ENCODE results near the gene ATG7.

The ATG7 gene

DNA sequence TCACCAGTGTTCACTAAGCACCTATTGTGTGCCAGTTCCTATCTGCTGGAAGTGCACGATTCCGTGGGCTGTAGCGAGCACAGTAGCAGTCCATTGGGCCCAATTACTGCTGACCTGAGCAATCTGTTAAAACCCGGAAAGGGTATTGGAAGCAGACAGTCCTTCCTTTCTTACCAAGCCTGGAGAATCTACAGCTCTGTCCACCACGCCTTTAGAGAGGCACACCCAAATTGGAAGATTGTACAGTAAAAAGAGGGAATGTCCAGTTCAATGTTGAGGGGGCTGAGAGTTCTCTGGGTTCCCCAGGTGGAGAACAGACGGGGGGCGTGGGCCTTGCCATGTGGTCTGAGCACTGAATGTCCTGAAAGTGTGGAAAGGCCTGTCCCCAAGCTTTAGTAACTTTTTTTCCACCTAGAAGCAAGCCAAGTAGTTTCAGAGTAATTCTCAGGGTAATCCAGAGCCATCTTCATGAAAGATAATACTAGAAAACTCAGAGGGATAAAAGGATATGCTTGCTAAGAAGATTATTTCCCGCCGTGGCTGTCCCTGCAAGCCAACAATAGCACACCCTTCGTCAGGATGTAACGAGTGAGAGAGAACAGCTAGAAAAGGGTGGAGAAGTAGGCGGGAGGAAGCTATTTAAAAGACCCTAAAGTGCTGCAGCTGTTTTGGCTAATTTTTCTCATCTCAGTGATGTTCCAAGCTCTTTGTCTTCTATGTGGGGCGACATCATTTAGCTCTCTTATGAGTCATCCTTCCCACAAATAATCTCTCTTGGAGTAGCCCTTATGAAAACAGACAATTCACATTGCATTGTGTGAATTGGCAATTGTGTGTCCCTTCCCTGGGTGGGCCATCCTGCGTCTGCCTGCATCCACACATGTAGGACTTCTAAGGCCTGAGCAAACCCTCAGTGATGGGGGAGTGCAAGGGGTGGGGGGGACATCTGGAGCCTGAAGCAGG lies 181.0 kb downstream of the ATG7 start:
- TF ChIP-seq, protein P1, sequence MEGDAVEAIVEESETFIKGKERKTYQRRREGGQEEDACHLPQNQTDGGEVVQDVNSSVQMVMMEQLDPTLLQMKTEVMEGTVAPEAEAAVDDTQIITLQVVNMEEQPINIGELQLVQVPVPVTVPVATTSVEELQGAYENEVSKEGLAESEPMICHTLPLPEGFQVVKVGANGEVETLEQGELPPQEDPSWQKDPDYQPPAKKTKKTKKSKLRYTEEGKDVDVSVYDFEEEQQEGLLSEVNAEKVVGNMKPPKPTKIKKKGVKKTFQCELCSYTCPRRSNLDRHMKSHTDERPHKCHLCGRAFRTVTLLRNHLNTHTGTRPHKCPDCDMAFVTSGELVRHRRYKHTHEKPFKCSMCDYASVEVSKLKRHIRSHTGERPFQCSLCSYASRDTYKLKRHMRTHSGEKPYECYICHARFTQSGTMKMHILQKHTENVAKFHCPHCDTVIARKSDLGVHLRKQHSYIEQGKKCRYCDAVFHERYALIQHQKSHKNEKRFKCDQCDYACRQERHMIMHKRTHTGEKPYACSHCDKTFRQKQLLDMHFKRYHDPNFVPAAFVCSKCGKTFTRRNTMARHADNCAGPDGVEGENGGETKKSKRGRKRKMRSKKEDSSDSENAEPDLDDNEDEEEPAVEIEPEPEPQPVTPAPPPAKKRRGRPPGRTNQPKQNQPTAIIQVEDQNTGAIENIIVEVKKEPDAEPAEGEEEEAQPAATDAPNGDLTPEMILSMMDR (IDR thresholded peaks at IDR 0.05), result no peak

DNA sequence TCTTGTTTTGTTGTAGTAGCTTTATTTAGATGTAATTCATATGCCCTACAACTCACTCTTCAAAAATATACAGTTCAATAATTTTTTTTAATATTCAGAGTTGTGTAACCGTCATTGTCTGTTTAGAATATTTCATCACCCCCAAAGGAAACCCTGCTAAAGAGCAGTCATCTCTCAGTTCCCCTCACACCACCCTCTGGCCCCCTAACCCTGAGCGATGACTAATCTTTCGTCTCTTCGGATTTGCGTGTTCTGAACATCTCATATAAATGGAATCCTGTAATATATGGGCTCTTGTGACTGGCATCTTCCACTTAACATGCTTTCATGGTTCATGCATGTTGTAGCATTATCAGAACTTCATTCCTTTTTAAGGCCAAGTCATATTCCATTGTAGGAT lies 183.8 kb downstream of the ATG7 start:
- TF ChIP-seq, protein P1 (IDR thresholded peaks at IDR 0.05), result no peak

DNA sequence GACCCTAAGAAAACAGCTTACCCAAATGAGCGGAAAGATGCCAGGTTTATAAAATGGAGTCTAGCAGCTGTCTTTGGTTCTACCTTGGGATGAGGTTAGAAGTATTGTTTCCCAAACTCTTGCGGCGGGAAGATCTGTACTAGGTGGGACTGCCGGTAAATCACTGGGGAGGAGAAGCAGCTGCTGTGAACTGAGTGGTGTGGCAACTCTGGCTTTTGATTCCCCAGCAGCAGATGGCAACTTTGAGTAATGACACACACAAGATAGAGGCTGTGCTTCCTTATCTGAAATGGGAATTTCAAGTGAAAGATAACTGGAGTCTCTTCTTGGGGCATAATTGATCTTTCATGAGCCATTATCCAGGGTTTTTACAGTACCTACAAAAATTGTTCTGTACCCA lies 184.9 kb downstream of the ATG7 start:
- TF ChIP-seq, protein P1 (IDR thresholded peaks at IDR 0.05), result no peak

DNA sequence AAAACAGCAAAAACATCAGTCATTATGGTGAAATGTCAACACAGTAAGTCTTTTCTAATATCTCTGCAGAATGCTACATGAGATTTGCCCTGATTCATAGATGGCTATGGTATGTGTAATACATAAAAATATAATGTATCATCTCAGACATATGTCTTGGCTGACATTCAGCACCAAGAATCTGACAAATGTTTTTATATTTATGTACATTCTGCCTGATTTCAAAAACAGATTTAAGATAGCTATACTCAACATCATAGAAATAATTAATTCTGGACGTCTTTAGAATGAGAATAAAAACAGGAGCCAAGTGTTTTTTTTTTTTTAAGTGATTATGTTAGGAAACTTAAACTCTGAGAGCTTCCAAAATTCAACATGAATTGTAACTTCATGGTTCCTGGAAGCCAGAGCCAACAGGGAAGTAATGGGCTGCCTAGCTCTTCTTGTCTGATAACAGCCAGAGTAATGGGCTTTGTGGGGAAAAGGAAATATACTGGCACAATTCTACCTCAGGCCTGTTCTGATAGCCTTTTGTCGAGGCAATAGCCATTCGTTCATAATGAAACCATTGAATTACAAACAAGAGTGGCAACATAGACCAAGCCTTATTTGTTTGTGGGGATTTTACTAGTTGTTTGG lies 187.1 kb downstream of the ATG7 start:
- TF ChIP-seq, protein P1 (IDR thresholded peaks at IDR 0.05), result no peak

DNA sequence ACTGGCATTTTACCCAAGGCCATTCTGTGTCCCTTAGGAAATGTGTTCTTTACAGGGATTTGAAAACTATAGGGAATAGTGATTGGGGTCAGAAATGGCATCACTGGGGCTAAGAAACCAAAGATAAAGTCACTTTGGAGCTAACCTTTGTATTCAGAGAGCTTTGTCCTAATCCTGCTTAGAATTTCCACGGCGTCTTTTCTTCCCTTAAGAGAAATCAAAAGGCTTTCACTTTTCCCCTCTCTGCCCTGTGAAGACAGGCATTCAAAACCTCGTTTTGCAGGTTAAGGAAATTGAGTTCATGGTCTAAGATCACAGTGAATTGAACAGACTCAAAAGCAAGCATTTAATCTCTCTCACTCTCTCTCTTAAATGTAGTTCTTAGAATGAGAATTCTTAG lies 189.0 kb downstream of the ATG7 start:
- TF ChIP-seq, protein P1 (IDR thresholded peaks at IDR 0.05), result no peak

DNA sequence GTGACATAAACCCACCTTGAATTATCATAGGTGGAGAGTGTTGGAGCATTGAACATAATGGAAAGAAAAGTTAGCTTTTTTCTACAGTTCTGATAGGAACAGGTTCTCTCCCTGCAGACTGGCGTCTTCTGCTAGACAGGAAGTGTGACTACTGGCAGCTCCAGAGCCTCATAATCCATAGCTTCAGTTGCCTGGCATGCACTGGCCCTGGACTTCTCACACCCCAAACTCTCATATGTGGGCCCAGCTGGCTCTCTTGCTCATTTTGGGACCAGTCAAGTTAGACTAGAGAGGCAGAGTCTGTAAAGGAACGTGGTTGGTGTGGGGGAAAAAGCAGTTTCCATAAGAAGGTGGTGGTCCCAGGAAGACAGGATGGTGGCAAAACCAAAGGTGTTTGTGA lies 191.4 kb downstream of the ATG7 start:
- TF ChIP-seq, protein P1 (IDR thresholded peaks at IDR 0.05), result no peak

DNA sequence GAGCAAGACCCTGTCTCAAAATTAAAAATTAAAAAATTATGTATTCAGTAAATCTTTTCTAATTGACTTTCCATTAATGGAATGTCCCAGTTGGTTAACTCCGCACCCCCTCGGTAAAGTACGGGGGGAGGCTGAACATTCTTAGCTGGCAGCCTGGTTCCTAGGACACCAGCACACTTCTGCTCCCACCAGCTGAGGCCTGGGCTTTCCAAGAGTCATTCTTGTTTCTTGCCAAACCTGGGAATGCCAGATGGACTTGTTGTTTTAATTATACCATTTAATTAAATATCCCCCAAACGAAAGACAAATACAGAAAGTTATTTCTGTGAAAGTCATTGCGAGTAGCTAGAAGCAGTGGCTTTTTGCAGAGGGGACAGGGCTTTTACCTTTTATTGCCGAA lies 192.2 kb downstream of the ATG7 start:
- TF ChIP-seq, protein P1 (IDR thresholded peaks at IDR 0.05), result no peak
